NCI-H2081 (cell line): ENCODE results near the gene HOXC12.

Experiments used
- DNase-seq, 2 experiments: peaks; one replicate each; lab custom pipeline; 2025; lab: John Stamatoyannopoulos, UW

The HOXC12 gene

DNA sequence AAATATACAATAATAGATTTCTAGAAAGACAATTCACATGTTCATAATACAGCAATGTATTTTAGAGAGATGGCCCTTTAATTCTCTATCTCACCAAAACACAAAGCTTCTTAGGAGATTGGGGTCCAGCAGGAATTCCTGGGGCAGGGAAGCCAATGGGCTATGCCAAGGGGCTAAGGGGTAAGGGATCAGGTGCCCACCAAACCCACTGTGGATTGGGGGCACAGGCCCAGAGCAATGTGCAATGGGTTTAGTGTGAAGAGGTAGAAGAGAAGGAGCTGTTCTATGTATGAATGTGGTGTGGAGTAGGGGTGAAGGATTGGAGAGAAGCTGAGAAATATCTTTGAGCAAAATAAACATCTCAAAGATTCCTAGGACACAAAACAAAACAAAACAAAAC, 13.5 kb upstream of the HOXC12 start:
- DNase-seq = no peak

- DNase-seq = no peak
Measured at GRCh38 chr12:53941750-53942149, 13.0 kb upstream of the HOXC12 start.

GRCh38 chr12:53942467-53942997, 12.2 kb upstream of the HOXC12 start:
- DNase-seq = no peak

GRCh38 chr12:53944209-53944608, 10.5 kb upstream of the HOXC12 start:
- no peak for DNase-seq

- no peak for DNase-seq
Measured at GRCh38 chr12:53944907-53945847, 9.5 kb upstream of the HOXC12 start.

GRCh38 chr12:53947743-53948142, 7.0 kb upstream of the HOXC12 start:
- DNase-seq = no peak

GRCh38 chr12:53948650-53949593, 5.8 kb upstream of the HOXC12 start:
- no peak for DNase-seq

DNA sequence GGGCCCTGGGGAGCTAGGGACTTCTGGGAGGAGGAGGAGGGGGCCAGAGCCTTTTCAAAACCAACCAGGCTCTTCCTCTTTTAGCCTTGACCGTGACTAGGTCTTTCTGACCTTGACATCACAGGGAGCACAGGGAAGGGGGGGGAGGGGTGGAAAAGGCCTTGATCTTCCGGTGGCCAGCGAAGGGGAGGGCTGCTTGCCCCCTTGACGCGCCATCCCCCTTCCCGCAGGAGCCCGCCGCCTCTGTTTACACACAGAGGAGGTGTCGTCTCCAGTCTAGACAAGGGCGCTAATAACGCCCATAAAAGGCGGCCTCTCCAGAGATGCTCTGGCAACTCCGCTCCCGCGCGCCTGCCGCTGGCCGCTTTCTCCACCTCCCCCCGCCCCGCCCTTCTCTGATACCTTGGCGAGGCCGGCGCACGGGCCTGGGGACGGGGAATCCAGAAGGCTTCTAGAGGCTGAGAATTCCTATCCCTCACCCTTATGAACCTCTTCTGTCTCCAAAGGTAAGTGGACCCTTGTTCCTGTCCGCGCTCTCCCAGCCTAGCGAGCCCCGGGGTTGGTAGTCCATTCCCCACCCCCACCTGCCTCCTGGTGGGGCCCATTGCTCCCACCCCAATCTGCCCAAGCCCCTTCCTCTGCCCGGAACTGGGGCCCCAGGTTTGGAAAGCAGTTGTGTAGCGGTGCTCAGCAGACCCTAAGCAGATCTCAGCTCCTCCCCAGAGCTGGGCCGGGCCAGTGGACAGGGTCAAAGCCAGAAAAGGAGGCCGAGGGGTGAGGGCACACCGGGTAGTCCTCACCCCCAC, 4.9 kb upstream of the HOXC12 start:
- no peak for DNase-seq

GRCh38 chr12:53950437-53950773, 4.3 kb upstream of the HOXC12 start:
- DNase-seq = no peak

- DNase-seq = no peak
Measured at GRCh38 chr12:53950789-53951576, 3.7 kb upstream of the HOXC12 start.

DNA sequence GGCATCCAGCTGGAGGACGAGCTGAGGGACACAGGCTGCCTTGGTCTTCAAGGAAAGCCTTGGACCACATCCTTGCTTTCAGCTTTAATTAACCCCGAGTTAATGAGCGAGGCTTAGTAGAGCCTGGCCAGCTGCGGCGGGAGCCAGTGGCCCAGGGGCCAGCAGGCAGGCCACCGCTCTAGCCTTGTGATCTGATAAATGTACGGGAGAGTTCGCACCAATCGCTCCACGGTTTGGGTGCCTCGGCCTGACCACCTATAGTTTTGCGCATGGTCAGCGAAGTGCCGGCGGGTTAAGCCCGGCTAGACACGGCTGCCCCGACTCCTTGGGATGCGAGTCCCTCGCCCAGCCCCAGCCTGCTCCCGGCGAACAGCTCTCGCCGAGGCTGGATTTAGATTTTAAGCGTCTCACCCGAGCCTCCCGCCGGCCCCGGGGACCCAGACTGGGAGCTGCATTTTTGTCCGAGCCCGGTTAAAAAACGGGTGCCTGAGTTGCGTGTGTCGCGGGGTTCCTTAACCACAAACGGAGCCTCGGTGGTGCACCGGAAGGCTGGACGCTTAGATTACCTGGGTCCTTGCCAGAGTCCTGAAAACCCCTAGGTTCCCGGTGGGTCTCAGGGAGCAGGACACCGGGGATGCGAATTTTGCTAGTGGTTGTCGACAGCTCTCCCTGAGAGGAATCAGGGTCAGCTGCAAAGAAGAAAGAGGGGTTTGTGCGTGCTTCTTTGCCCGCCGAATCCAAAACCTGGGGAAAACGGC, 2.9 kb upstream of the HOXC12 start:
- no peak for DNase-seq

DNA sequence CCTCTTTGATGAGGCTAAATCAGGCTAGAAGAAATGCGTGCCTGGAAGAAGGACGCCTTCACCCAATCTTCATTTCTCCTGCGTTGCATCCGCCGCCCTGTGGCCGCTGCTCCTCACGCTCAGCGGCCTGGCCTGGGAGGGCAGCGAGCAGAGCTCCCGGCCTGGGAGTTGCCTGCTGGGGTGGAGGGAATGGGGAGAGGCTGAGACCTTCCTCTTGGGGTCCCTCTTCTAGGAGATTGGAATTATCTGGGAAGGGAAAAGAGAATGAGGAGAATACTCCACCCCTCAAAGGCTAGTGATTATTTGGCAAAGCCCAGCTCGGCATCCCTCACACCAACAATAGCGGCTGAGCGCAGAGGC, 2.4 kb upstream of the HOXC12 start:
- DNase-seq = no peak

GRCh38 chr12:53952871-53953734, 1.6 kb upstream of the HOXC12 start:
- no peak for DNase-seq

DNA sequence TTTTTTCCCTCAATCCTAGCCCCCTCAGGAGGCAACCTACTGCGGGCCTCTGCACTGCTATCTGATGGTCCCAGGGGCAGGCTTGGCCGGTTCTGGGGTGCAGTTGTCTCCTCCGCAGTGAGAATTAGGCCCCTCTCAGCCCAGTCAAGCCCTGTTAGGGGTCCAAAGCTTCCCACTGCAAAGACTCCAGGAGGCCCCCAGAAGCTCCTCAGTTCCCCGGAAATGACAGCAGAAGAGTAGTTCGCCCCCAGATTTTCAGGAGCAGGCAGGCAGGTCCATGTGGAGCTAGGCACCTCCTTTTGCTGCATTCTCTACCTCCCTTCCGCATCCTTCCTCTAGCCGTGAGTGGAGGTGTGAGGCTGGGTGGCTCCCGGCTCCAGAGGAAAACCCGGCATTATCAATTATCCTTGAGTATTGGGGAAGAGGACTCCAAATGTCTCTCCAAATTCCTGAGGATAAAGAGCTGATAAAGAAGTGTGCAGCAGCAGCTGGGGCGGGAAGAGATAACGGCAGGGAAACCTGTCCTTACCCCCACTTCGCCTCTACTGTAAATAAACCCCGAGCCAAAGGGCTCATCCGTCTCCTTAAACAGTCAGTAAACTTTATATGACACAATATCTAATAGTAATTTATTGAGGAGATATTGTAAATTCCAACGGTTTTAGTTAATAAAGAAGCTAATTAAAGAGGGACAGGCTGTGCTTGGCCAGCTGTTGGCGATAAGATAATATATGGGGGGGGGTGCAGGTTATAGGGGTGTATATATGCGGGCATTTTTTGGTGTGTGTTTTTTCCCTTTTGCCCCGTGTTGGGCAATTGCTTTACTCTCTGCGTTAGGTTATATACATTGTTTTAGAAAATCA, 641 bp upstream of the HOXC12 start:
- DNase-seq = no peak

DNA sequence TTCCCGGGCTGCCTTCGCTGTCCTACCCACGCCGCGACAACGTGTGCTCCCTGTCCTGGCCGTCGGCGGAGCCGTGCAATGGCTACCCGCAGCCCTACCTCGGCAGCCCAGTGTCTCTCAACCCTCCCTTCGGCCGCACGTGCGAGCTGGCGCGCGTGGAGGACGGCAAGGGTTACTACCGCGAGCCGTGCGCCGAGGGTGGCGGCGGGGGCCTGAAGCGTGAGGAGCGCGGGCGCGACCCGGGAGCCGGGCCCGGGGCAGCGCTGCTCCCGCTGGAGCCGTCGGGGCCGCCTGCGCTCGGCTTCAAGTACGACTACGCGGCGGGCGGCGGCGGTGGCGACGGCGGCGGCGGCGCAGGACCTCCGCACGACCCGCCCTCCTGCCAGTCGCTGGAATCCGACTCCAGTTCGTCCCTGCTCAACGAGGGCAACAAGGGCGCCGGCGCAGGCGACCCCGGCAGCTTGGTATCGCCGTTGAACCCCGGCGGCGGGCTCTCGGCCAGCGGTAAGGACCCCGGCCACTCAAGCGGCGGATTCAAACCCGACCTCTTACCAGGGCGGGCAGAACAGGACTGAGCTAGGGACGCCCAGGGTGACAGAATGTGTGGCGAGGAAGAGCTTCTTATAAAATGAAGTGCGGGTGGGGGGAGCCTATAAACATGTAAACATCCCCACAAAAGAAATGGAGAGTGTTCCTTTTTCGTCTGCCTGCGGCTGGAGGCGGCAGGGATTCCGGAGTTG, 503 bp downstream of the HOXC12 start:
- no peak for DNase-seq

DNA sequence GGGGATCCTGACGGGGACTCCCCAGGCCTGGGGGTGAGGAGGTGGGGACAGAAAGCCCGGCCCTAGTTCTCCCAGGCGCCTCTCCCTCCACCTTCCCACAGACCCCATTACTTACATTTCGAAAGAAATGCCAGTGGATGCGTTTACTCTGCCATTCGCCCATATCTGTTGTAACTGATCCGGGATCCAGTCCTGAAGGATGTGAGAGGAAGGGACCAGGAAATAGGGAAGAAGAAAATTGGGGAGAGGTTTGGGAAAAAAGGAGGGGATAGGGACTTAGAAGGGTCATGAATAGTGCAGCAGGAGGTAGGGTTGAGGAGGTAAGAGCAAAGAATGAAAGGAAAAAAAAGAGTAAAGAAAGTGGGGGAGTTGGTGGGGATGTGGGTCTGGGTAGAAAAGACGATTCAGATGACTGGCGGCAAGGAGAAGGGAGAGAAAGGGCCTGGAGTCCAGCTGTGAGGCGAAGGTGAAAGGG, 1.1 kb downstream of the HOXC12 start:
- DNase-seq = no peak

DNA sequence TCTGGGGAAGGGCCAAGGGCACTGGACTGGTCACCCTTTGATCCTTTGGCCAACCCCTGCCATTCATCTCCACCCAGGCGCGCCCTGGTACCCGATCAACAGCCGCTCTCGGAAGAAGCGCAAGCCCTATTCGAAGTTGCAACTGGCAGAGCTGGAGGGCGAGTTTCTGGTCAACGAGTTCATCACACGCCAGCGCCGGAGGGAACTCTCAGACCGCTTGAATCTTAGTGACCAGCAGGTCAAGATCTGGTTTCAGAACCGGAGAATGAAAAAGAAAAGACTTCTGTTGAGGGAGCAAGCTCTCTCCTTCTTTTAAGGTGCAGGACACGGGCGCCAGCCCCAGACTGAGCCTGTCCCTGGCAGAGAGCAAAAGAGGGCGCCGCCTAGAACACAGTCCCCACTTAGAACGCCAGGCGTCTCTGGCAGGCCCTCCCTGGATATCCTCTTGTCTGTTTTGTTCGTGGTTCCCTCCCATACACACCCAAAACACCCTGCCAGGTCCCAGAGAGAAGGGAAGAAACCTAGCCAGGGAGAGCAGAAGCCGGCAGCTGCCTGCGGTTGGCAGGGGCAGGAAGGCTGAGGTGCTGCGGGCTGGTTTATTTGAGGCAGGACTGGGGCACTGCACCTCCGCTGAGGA, 1.7 kb downstream of the HOXC12 start:
- DNase-seq = no peak
